Lower lobe of right lung (tissue), 2 donors: ENCODE results near the gene CD47. TPM values are rescaled to one million over a fixed set of nuclear protein-coding genes. Genes with fewer than 3 reads are reported as not detected.

Experiments
- ATAC-seq, 2 donors: fragments of 200-7000 bp; cut with Tn5 transposase; one replicate each; pipeline ENCODE4 v1.9.1; 2020 to 2022; ENCODE audit warnings: mild to moderate bottlenecking in 2 of 2, moderate library complexity in 2 of 2
- DNase-seq: peaks from one replicate; pipeline ENCODE4 v3.0.0-alpha.2; 2020
- H3K27ac ChIP-seq: fragments of 200-600 bp; one replicate; pipeline ENCODE4 v1.8.0; 2022
- H3K27me3 ChIP-seq: fragments of 200-600 bp; one replicate; pipeline ENCODE4 v1.8.0; 2022; ENCODE audit warnings: low read depth
- H3K36me3 ChIP-seq: fragments of 200-600 bp; one replicate; pipeline ENCODE4 v1.8.0; 2022; ENCODE audit warnings: mild to moderate bottlenecking
- H3K4me1 ChIP-seq: fragments of 200-600 bp; one replicate; pipeline ENCODE4 v1.8.0; 2022
- H3K4me3 ChIP-seq: fragments of 200-600 bp; one replicate; pipeline ENCODE4 v1.8.0; 2022; ENCODE audit warnings: mild to moderate bottlenecking
- H3K9me3 ChIP-seq: fragments of 200-600 bp; one replicate; pipeline ENCODE4 v1.8.0; 2022
- CTCF ChIP-seq: fragments of 200-600 bp; IDR thresholded peaks from one replicate; pipeline ENCODE4 v1.8.0; 2022; ENCODE audit warnings: antibody characterized with exemption, mild to moderate bottlenecking
- intact Hi-C: fragments of 100-400 bp; cut with DNase I; formaldehyde crosslinking; loops from one replicate; pipeline ENCODE4 v1.11.0; 2022
- total RNA-seq: library from RNA; stranded (reverse); fragmentation: NEBNext Ultra II Directional; extraction: Animal tissue kit (Norgen Biotek cat#: 25700); gene quantifications from one replicate; pipeline ENCODE4 v1.2.1, GENCODE V29; 2021
- donor health status: DM: no; HTN: yes; CAD: no; lungs with severe emphysema.

The CD47 gene
- total RNA-seq, 1 donor from 2014 or later, result 222 TPM

DNA sequence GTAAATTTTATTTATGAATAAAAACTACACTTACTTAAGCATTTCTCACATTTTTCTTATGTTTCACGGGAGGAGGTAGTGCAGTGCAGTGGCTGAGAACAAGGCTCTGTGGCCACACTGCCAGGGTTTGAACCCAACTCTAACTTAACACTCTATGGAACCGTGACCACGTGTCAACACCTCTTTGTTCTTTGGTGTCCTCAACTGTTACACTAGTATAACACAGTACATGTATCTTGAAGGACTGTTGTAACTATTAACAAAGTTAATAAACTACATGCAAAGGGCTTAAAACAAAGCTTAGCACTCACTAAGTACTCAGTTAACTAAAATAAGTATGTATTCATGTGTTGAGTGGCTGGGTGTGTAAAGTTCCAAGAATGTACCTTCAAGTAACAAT lies 19.5 kb downstream of the CD47 start:
- H3K4me3 ChIP-seq, result no peak overlapping the region
- ATAC-seq (peak; percentile 60 to 77), DNase-seq (no peak)
- H3K36me3 ChIP-seq, result peaks cover 25% of the 10 kb centered on the region
- no peaks in the 10 kb centered on the region for H3K27me3 ChIP-seq
- TF ChIP-seq CTCF, result no peak
- intact Hi-C loops, result no loop called here
- no peak overlapping the region for H3K27ac ChIP-seq
- H3K4me1 ChIP-seq, result no peaks in the 10 kb centered on the region
- no peaks in the 10 kb centered on the region for H3K9me3 ChIP-seq

- Histone ChIP-seq H3K4me3 (no peak overlapping the region), H3K4me1 (no peaks in the 10 kb centered on the region), H3K36me3 (peaks cover 25% of the 10 kb centered on the region), H3K27ac (no peak overlapping the region), H3K27me3 (no peaks in the 10 kb centered on the region), H3K9me3 (no peaks in the 10 kb centered on the region)
- intact Hi-C loops, result no loop called here
- ATAC-seq (no peak), DNase-seq (no peak)
- no peak for TF ChIP-seq CTCF
Measured at GRCh38 chr3:108070356-108070755, 20.5 kb downstream of the CD47 start.

GRCh38 chr3:108067768-108068167 lies 23.1 kb downstream of the CD47 start:
- no peak for DNase-seq
- Histone ChIP-seq H3K27me3 (no peaks in the 10 kb centered on the region), H3K27ac (no peak overlapping the region), H3K36me3 (peaks cover 25% of the 10 kb centered on the region), H3K4me3 (no peak overlapping the region), H3K4me1 (no peaks in the 10 kb centered on the region), H3K9me3 (no peaks in the 10 kb centered on the region)
- TF ChIP-seq CTCF, result no peak
- intact Hi-C loops, result no loop called here
- no peak for ATAC-seq

GRCh38 chr3:108065096-108065495 lies 25.7 kb downstream of the CD47 start:
- intact Hi-C loops, result no loop called here
- Histone ChIP-seq H3K9me3 (no peaks in the 10 kb centered on the region), H3K4me3 (no peak overlapping the region), H3K36me3 (peaks cover 25% of the 10 kb centered on the region), H3K27me3 (no peaks in the 10 kb centered on the region), H3K27ac (no peak overlapping the region), H3K4me1 (no peaks in the 10 kb centered on the region)
- ATAC-seq (no peak), DNase-seq (no peak)
- no peak for TF ChIP-seq CTCF

DNA sequence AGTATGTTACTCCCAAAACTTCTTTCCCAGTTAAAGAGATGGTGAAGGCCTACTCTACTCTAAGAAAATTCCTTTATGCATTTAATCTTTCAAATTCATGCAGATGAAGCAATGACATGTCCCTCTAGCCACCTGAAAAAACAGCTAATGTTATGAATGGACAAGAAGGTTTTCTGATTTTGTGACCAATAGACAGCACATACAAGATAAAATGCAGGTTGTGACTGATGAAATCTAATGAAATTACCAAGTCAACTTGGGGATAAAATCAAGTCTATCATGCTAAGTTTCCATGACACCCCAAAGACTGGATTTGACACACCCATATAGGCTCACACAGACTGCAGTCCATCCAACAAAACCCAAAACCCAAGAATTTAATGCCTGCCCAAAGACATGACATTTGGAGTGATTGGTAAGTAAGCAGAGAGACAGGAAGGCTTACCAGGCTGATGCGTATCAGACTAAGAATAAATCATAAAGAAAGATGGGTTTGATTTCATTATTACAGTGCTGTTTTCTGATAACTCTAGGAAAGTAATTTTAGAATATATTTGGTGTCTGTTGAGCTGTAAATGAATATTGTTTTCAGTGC lies 26.4 kb downstream of the CD47 start:
- DNase-seq, result no peak
- Histone ChIP-seq H3K27me3 (no peaks in the 10 kb centered on the region), H3K27ac (no peak overlapping the region), H3K9me3 (no peaks in the 10 kb centered on the region), H3K4me3 (no peak overlapping the region), H3K36me3 (peaks cover 28% of the 10 kb centered on the region), H3K4me1 (no peaks in the 10 kb centered on the region)
- no peak for TF ChIP-seq CTCF
- intact Hi-C loops, result no loop called here
- no peak for ATAC-seq
